Transverse colon (tissue), 4 donors: ENCODE results near the gene ADAMTSL4. TPM values are rescaled to one million over a fixed set of nuclear protein-coding genes. Genes with fewer than 3 reads are reported as not detected.

Experiments used
- DNase-seq: peaks from one replicate; pipeline ENCODE4 v3.0.0-alpha.2; 2019
- H3K27ac ChIP-seq, 4 donors: fragments of 200-600 bp; sonication (generic); 2 replicates each; pipeline ENCODE4 v1.5.1; 2016 to 2018; ENCODE audit warnings: inconsistent platforms in 4 of 4
- H3K27me3 ChIP-seq: fragments of 200-600 bp; sonication (generic); 2 replicates; pipeline ENCODE4 v1.5.1; 2017; ENCODE audit warnings: inconsistent platforms
- H3K36me3 ChIP-seq, 4 donors: fragments of 200-600 bp; sonication (generic); 2 replicates each; pipeline ENCODE4 v1.5.1; 2017 to 2019; ENCODE audit warnings: inconsistent platforms in 4 of 4
- H3K4me1 ChIP-seq, 4 donors: fragments of 200-600 bp; sonication (generic); 2 replicates each; pipeline ENCODE4 v1.5.1; 2017 to 2020; ENCODE audit warnings: inconsistent platforms in 4 of 4
- H3K4me3 ChIP-seq, 4 donors: fragments of 200-600 bp; sonication (generic); 1 replicate in 1 of 4; 2 replicates in 3 of 4; pipeline versions ENCODE4 v1.5.1 to v1.6.1; 2017 to 2019; ENCODE audit warnings: inconsistent platforms in 4 of 4
- H3K9me3 ChIP-seq, 2 donors: fragments of 200-600 bp; sonication (generic); 2 replicates each; pipeline ENCODE4 v1.5.1; 2017 to 2019; ENCODE audit warnings: inconsistent platforms in 2 of 2
- EP300 ChIP-seq: sonication (generic); formaldehyde crosslinking; IDR thresholded peaks from one replicate; pipeline ENCODE4 v1.6.1; 2017; ENCODE audit warnings: antibody characterized with exemption, low read depth
- POLR2A ChIP-seq: fragments of 450-650 bp; IDR thresholded peaks from one replicate; pipeline ENCODE4 v1.6.1; 2016; ENCODE audit warnings: antibody characterized with exemption, mild to moderate bottlenecking, moderate library complexity
- POLR2AphosphoS5 ChIP-seq, 3 donors: sonication (generic); formaldehyde crosslinking; IDR thresholded peaks; one replicate each; pipeline ENCODE4 v1.6.1; 2016; ENCODE audit warnings: antibody characterized with exemption in 3 of 3
- WGBS, 2 donors: methylation state at CpG; one replicate each; pipeline ENCODE4 v1.1.5; 2018; ENCODE audit warnings: low coverage in 1 of 2; 5-methylcytosine and 5-hydroxymethylcytosine counted together
- in situ Hi-C, 4 donors: fragments of 200-750 bp; cut with MboI; loops; one replicate each; pipeline versions ENCODE4 v1.15.0 to v1.15.1; 2017; ENCODE audit warnings: low sequenced_read_pairs in 3 of 4, low pct_ligation_motif_present in 1 of 4, low pct_unique_long_range_greater_than_20kb in 1 of 4
- intact Hi-C: fragments of 100-400 bp; cut with DNase I; formaldehyde crosslinking; loops from one replicate; pipeline ENCODE4 v1.15.1; 2023; ENCODE audit warnings: low total_unique reads
- total RNA-seq, 4 donors: library from RNA; depleted of rRNA; stranded (reverse); fragments of >200 nt; gene quantifications; one replicate each; pipeline ENCODE4 v1.1.0, GENCODE V29; 2016
- TF ChIP-seq, protein P1 (sequence below), 5 experiments: fragments of 200-600 bp in 3 of 5; fragments of 450-650 bp in 2 of 5; sonication (generic) in 3 of 5; IDR thresholded peaks; 1 replicate in 2 of 5; 2 replicates in 3 of 5; pipeline ENCODE4 v1.5.1; 2016 to 2017; ENCODE audit warnings: antibody characterized with exemption in 5 of 5, inconsistent platforms in 3 of 5, mild to moderate bottlenecking in 2 of 5, moderate library complexity in 1 of 5

ADAMTSL4 gene
- total RNA-seq, 4 donors from 2014 or later = 7.2 to 26.2 (median 16.3) TPM

DNA sequence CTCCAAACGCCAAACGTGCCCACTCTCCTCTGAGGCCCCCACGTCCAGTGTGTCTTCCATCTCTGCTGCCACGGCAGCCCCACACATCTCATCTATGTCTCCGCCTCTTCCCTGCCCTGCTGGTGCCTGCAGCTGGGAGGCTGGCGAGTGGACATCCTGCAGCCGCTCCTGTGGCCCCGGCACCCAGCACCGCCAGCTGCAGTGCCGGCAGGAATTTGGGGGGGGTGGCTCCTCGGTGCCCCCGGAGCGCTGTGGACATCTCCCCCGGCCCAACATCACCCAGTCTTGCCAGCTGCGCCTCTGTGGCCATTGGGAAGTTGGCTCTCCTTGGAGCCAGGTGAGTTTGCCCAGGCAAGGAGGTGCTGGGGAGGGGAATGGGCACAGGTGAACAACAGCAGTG, 8.6 kb downstream of the ADAMTSL4 start:
- H3K36me3 ChIP-seq = no peaks in the 10 kb centered on the region
- in situ Hi-C loops (no loop called here), intact Hi-C loops (no loop called here)
- TF ChIP-seq POLR2A (no peak), POLR2AphosphoS5 (IDR thresholded peaks at IDR 0.05) (peak in 1 of 3 donors; percentile 16), EP300 (no peak)
- H3K27ac ChIP-seq = peak overlapping the region in 2 of 4 donors; percentile 98
- H3K9me3 ChIP-seq = no peaks in the 10 kb centered on the region
- H3K4me3 ChIP-seq = no peak overlapping the region
- H3K27me3 ChIP-seq = no peaks in the 10 kb centered on the region
- H3K4me1 ChIP-seq = peaks cover 15 to 46% (median 37%) of the 10 kb centered on the region in 4 donors
- DNase-seq = no peak
- 83% methylated on average over 15 of the region's 15 CpGs; no CpG with 5 or more reads in 1 of the 2 donors for WGBS, 2 donors

DNA sequence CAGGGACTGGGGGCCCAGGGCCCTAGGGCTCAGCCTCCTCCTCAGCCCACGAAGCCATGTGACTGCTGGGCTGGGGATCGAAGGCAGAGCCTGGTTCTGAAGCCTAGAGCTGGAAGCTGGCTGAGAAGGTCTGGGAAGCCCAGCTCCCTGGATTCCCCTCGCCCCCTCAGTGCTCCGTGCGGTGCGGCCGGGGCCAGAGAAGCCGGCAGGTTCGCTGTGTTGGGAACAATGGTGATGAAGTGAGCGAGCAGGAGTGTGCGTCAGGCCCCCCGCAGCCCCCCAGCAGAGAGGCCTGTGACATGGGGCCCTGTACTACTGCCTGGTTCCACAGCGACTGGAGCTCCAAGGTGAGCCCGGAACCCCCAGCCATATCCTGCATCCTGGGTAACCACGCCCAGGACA, 9.1 kb downstream of the ADAMTSL4 start:
- no peaks in the 10 kb centered on the region for H3K27me3 ChIP-seq
- H3K4me1 ChIP-seq = peaks cover 20 to 46% (median 38%) of the 10 kb centered on the region in 4 donors
- no peaks in the 10 kb centered on the region for H3K36me3 ChIP-seq
- H3K9me3 ChIP-seq = no peaks in the 10 kb centered on the region
- H3K27ac ChIP-seq = peak overlapping the region; percentile 98 to 99 (median 98)
- in situ Hi-C loops = no loop called here
- DNase-seq = peak; percentile 8
- TF ChIP-seq POLR2A (no peak), POLR2AphosphoS5 (IDR thresholded peaks at IDR 0.05) (no peak), EP300 (no peak)
- TF ChIP-seq, protein P1, sequence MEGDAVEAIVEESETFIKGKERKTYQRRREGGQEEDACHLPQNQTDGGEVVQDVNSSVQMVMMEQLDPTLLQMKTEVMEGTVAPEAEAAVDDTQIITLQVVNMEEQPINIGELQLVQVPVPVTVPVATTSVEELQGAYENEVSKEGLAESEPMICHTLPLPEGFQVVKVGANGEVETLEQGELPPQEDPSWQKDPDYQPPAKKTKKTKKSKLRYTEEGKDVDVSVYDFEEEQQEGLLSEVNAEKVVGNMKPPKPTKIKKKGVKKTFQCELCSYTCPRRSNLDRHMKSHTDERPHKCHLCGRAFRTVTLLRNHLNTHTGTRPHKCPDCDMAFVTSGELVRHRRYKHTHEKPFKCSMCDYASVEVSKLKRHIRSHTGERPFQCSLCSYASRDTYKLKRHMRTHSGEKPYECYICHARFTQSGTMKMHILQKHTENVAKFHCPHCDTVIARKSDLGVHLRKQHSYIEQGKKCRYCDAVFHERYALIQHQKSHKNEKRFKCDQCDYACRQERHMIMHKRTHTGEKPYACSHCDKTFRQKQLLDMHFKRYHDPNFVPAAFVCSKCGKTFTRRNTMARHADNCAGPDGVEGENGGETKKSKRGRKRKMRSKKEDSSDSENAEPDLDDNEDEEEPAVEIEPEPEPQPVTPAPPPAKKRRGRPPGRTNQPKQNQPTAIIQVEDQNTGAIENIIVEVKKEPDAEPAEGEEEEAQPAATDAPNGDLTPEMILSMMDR (IDR thresholded peaks at IDR 0.05) = no peak
- intact Hi-C loops = no loop called here
- H3K4me3 ChIP-seq = no peak overlapping the region
- WGBS, 2 donors = 79% methylated on average over 15 of the region's 15 CpGs; no CpG with 5 or more reads in 1 of the 2 donors

DNA sequence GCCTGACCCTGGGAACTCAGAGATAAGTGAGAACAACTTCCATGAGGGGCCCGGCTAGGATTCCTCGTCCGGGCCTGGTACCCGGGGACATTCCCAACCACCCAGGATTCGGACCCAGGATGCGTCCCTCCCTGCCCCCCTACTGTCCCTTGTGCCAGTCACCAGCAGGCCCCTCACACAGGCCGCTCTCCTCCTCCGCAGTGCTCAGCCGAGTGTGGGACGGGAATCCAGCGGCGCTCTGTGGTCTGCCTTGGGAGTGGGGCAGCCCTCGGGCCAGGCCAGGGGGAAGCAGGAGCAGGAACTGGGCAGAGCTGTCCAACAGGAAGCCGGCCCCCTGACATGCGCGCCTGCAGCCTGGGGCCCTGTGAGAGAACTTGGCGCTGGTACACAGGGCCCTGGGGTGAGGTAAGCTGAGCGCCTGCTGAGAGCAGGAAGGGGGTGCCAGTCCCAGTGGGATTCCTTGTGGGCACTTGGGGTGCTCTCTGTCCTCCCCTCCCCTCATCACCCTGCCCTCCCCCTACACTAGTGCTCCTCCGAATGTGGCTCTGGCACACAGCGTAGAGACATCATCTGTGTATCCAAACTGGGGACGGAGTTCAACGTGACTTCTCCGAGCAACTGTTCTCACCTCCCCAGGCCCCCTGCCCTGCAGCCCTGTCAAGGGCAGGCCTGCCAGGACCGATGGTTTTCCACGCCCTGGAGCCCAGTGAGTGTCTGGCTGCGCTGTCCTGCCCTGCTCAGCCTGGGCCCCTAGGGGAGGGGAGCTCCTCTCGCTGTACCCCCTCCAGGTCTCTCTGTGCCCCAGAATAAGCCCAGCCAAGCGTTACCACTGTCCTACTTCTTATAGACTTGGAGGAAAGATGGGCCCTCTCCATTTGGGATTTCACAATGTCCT, 9.8 kb downstream of the ADAMTSL4 start:
- intact Hi-C loops = no loop called here
- Histone ChIP-seq H3K4me3 (no peak overlapping the region), H3K27me3 (no peaks in the 10 kb centered on the region), H3K27ac (peak overlapping the region; percentile 98 to 99 (median 98)), H3K4me1 (peaks cover 27 to 51% (median 45%) of the 10 kb centered on the region in 4 donors), H3K36me3 (no peaks in the 10 kb centered on the region), H3K9me3 (no peaks in the 10 kb centered on the region)
- TF ChIP-seq, protein P1 (IDR thresholded peaks at IDR 0.05) = no peak
- TF ChIP-seq EP300 = no peak
- TF ChIP-seq POLR2AphosphoS5 (IDR thresholded peaks at IDR 0.05) = no peak
- no peak for TF ChIP-seq POLR2A
- WGBS, 2 donors = 85% methylated on average over 28 of the region's 28 CpGs; no CpG with 5 or more reads in 1 of the 2 donors
- DNase-seq = peak; percentile 38
- in situ Hi-C loops = no loop called here

DNA sequence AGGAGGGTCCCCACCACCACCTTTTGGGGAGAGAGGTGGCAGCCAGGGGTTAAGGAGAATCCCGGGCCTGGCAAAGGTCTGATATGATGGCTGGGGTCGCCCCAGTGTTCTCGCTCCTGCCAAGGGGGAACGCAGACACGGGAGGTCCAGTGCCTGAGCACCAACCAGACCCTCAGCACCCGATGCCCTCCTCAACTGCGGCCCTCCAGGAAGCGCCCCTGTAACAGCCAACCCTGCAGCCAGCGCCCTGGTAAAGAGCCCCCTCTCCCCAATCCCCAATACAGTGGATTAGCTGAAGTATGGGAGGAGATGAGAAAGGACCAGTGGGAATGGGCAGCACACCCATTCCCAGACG, 10.4 kb downstream of the ADAMTSL4 start:
- Histone ChIP-seq H3K27me3 (no peaks in the 10 kb centered on the region), H3K4me3 (peak overlapping the region in 1 of 4 donors; percentile 61), H3K4me1 (peaks cover 33 to 57% (median 51%) of the 10 kb centered on the region in 4 donors), H3K36me3 (no peaks in the 10 kb centered on the region), H3K9me3 (no peaks in the 10 kb centered on the region), H3K27ac (peak overlapping the region; percentile 98 to 99 (median 98))
- 68% methylated on average over 10 of the region's 10 CpGs; no CpG with 5 or more reads in 1 of the 2 donors for WGBS, 2 donors
- in situ Hi-C loops = loop anchor here in 1 of 4 donors (10.0 kb wide), 1 partner anchor 55 kb away; no protein-coding TSS in a partner anchor
- no peak for DNase-seq
- TF ChIP-seq POLR2AphosphoS5 (IDR thresholded peaks at IDR 0.05) (no peak), POLR2A (no peak), EP300 (no peak)
- TF ChIP-seq, protein P1 (IDR thresholded peaks at IDR 0.05) = no peak
- intact Hi-C loops = loop anchor here (2.0 to 5.0 kb wide), 2 partner anchors 17 to 58 kb away; no protein-coding TSS in a partner anchor
